Activated CD8-positive, alpha-beta T cell treated with anti-CD3 and anti-CD28 coated beads for 36 hours (primary cell): ENCODE data around the gene WDR18. TPM values are rescaled to one million over a fixed set of nuclear protein-coding genes. Genes with fewer than 3 reads are reported as not detected.

ENCODE experiments used
- ATAC-seq: fragments of 200-7000 bp; cut with Tn5 transposase; one replicate; pipeline ENCODE4 v1.10.0; 2021; ENCODE audit warnings: mild to moderate bottlenecking, moderate library complexity
- CTCF ChIA-PET: fragments of 350-600 bp; sonication (Branson Sonifier 250); formaldehyde crosslinking; loops from one replicate; lab custom pipeline; 2021; ENCODE audit warnings: antibody characterized with exemption; lab: Charles Lee
- POLR2A ChIA-PET: fragments of 350-600 bp; sonication (Branson Sonifier 250); formaldehyde crosslinking; loops from one replicate; lab custom pipeline; 2021; ENCODE audit warnings: antibody characterized with exemption; lab: Charles Lee
- DNase-seq: peaks from one replicate; pipeline ENCODE4 v3.0.0-alpha.2; 2020
- H3K27ac Mint-ChIP-seq: one replicate; pipeline ENCODE4 v1.8.0; 2021; ENCODE audit warnings: mild to moderate bottlenecking, mixed read lengths
- H3K27me3 Mint-ChIP-seq: one replicate; pipeline ENCODE4 v1.8.0; 2021; ENCODE audit warnings: mixed read lengths
- H3K36me3 Mint-ChIP-seq: one replicate; pipeline ENCODE4 v1.8.0; 2021; ENCODE audit warnings: low read depth, mixed read lengths
- H3K4me1 Mint-ChIP-seq: one replicate; pipeline ENCODE4 v1.8.0; 2021; ENCODE audit warnings: low read depth, mixed read lengths
- H3K4me3 Mint-ChIP-seq: one replicate; pipeline ENCODE4 v1.8.0; 2021; ENCODE audit warnings: mild to moderate bottlenecking, moderate library complexity, mixed read lengths
- H3K9me3 Mint-ChIP-seq: one replicate; pipeline ENCODE4 v1.8.0; 2021; ENCODE audit warnings: mixed read lengths
- intact Hi-C: fragments of 100-400 bp; cut with micrococcal nuclease; formaldehyde crosslinking; loops from one replicate; pipeline ENCODE4 v1.10.0; 2022
- total RNA-seq, 2 experiments: library from RNA; stranded (reverse); gene quantifications; one replicate each; pipeline ENCODE4 v1.2.3, GENCODE V29; 2021
- TF ChIP-seq, protein P1 (sequence below): fragments of 200-600 bp; IDR thresholded peaks from one replicate; pipeline ENCODE4 v1.8.0; 2022; ENCODE audit warnings: antibody characterized with exemption, mild to moderate bottlenecking

The WDR18 gene
- total RNA-seq, 2 experiments from 2014 or later = 75.3 to 78.1 TPM

- ChIA-PET POLR2A (interaction anchor here (0.6 kb wide), 1 partner anchor 35 kb away, joined by 3 read pairs; no protein-coding TSS in a partner anchor), CTCF (interaction anchor here (2.4 kb wide), 1 partner anchor 42 kb away, joined by 5 read pairs; the partner anchor contains the start of gene WDR18)
- DNase-seq (no peak), ATAC-seq (no peak)
- H3K9me3 Mint-ChIP-seq = peaks cover 3% of the 10 kb centered on the region
- H3K4me1 Mint-ChIP-seq = peaks cover 27% of the 10 kb centered on the region
- H3K4me3 Mint-ChIP-seq = peak overlapping the region; percentile 69
- TF ChIP-seq, protein P1, sequence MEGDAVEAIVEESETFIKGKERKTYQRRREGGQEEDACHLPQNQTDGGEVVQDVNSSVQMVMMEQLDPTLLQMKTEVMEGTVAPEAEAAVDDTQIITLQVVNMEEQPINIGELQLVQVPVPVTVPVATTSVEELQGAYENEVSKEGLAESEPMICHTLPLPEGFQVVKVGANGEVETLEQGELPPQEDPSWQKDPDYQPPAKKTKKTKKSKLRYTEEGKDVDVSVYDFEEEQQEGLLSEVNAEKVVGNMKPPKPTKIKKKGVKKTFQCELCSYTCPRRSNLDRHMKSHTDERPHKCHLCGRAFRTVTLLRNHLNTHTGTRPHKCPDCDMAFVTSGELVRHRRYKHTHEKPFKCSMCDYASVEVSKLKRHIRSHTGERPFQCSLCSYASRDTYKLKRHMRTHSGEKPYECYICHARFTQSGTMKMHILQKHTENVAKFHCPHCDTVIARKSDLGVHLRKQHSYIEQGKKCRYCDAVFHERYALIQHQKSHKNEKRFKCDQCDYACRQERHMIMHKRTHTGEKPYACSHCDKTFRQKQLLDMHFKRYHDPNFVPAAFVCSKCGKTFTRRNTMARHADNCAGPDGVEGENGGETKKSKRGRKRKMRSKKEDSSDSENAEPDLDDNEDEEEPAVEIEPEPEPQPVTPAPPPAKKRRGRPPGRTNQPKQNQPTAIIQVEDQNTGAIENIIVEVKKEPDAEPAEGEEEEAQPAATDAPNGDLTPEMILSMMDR = no peak
- peaks cover 3% of the 10 kb centered on the region for H3K36me3 Mint-ChIP-seq
- intact Hi-C loops = no loop called here
- H3K27me3 Mint-ChIP-seq = peaks cover 6% of the 10 kb centered on the region
- H3K27ac Mint-ChIP-seq = peak overlapping the region; percentile 46
Measured at GRCh38 chr19:941292-942132, 42.6 kb upstream of the WDR18 start.

GRCh38 chr19:942133-942645 lies 42.0 kb upstream of the WDR18 start:
- Mint-ChIP-seq H3K9me3 (peaks cover 3% of the 10 kb centered on the region), H3K4me1 (peaks cover 25% of the 10 kb centered on the region), H3K36me3 (peaks cover 2% of the 10 kb centered on the region), H3K27me3 (peaks cover 6% of the 10 kb centered on the region), H3K4me3 (no peak overlapping the region), H3K27ac (no peak overlapping the region)
- ATAC-seq (no peak), DNase-seq (no peak)
- ChIA-PET POLR2A (interaction anchor here (0.6 kb wide), 1 partner anchor 34 kb away, joined by 3 read pairs; no protein-coding TSS in a partner anchor), CTCF (no interaction called here)
- intact Hi-C loops = no loop called here
- TF ChIP-seq, protein P1 = no peak

DNA sequence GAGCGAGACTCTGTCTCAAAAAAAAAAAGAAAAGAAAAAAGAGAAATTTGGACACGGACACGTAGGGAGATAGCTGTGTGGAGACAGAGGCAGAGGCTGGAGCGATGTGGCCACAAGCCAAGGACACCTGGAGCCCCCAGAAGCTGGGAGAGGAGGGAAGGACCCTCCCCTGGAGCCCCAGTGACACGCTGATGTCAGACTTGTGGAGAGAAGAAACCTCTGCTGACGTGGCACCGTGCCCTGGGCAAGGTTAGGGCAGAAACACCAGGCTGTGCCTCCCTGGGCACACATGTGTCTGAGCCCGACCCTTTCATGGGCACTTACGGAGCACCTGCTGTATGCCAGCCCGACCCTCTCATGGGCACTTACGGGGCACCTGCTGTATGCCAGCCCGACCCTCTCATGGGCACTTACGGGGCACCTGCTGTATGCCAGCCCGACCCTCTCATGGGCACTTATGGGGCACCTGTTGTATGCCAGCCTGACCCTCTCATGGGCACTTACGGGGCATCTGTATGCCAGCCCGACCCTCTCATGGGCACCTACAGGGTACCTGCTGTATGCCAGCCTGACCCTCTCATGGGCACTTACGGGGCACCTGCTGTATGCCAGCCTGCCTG lies 40.5 kb upstream of the WDR18 start:
- POLR2A ChIA-PET = no interaction called here
- Mint-ChIP-seq H3K4me1 (peaks cover 16% of the 10 kb centered on the region), H3K9me3 (no peaks in the 10 kb centered on the region), H3K27ac (no peak overlapping the region), H3K4me3 (no peak overlapping the region), H3K27me3 (peaks cover 5% of the 10 kb centered on the region), H3K36me3 (no peaks in the 10 kb centered on the region)
- intact Hi-C loops = no loop called here
- TF ChIP-seq, protein P1 = no peak
- DNase-seq (no peak), ATAC-seq (no peak)
- CTCF ChIA-PET = interaction anchor here (0.8 kb wide), 1 partner anchor 20 kb away, joined by 4 read pairs; no protein-coding TSS in a partner anchor

GRCh38 chr19:944171-944567 lies 40.0 kb upstream of the WDR18 start:
- Mint-ChIP-seq H3K4me1 (peaks cover 16% of the 10 kb centered on the region), H3K4me3 (no peak overlapping the region), H3K27me3 (peaks cover 5% of the 10 kb centered on the region), H3K27ac (no peak overlapping the region), H3K9me3 (no peaks in the 10 kb centered on the region), H3K36me3 (no peaks in the 10 kb centered on the region)
- CTCF ChIA-PET = no interaction called here
- ATAC-seq (no peak), DNase-seq (no peak)
- TF ChIP-seq, protein P1 = no peak
- POLR2A ChIA-PET = no interaction called here
- intact Hi-C loops = no loop called here
